HG02870 (cell line): ENCODE results near the gene TSPAN9.

ENCODE experiments used
- ATAC-seq: cut with Tn5 transposase; IDR thresholded peaks from one replicate; pipeline ENCODE4 v1.9.1; 2021; ENCODE audit warnings: mild to moderate bottlenecking, moderate library complexity; ENCODE audit not compliant: unreplicated experiment

TSPAN9 gene

DNA sequence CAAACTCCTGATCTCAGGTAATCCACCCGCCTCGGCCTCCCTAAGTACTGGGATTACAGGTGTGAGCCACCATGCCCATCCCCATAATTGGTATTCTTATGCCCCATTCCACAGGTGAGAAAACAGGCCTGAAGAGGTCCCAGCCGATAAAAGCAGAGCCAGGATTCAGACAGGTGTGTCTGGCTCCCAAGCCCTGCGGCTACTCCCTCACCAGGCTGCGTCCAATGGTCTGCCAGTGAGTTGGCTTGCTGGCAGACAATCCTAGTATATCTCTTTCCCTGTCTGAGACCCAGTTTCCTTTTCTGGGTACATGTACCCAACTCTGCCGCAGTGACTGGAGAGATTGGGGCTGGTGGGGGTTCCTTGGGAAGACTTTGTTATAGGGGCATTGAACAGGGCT, 1.9 kb upstream of the TSPAN9 start:
- ATAC-seq, result no peak

DNA sequence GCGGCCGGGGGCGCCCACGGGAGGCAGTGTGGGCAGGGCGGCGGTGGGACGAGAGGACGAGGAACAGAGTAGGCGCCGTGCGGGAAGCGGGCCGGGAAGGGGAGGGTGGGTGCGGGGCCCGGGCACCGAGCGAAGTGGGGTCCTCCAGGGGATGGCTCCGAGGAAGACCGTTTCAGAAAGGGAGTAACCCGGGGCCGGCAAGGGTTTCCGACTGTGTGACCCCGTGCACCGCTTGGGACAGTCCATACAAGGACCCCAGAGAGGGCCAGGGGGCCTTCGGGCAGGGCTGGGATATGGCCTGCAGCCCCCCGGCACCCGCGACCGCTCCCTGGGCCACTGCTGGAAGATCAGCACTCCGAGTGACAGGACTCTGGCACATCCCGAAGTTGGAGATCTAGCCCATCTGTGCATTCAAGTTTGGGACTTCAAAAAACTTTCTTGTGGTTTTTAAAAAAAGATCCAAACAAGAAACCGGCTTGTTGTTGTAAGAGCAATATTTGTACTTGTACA, 448 bp downstream of the TSPAN9 start:
- no peak for ATAC-seq

DNA sequence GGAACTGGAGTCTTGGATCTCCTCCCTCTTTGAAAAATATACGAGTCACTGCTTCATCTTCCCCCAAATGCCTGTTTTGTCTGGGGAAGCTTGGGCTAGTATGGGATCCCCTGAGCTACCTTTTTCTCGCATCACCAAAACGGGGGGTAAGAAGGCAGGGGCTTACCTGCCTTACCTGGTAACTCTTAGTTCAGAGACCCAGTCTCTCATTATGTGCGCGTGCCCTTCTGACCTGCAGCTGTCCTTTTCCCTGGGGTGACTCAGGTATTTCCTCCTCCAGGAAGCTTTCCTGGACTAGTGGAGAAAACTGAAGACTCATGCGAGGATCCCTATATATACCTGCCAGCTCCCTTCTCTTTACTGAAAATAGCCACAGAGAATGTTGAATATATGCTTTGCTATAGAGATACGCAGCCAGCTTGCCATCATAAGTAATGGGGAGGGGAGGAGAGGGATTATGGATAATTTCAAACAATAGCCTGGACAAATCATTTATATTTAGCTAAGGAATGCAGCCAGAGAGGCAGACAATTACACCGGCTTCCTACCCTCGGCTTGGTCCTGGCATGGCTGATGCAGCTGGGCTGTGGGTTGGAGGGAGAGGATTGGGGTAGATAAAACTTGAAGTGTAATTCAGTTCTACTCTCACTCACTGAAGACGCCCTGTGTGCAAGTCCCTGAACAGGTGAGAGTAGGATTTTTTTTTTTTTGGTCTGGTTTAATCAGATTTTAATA, 1.1 kb downstream of the TSPAN9 start:
- ATAC-seq, result no peak

DNA sequence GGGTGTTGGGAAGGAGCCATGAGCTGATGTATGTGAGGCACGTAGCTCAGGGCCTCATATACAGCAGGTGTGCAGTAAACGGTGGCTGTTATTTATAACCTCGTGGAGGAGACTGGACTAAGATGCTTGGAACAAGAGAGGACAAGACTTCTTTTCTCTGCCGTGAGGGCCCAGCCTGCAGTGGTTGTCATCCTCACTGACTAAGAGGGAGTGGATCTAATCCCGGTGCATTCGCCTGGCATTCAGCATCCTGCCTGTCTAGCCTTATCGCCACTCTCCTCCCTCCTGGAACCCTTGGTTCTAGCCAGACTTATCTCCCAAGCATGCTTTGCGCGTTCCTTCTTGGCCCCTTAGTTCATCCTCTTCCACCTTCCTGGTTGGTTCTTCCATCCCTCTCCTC, 3.9 kb downstream of the TSPAN9 start:
- ATAC-seq, result no peak

DNA sequence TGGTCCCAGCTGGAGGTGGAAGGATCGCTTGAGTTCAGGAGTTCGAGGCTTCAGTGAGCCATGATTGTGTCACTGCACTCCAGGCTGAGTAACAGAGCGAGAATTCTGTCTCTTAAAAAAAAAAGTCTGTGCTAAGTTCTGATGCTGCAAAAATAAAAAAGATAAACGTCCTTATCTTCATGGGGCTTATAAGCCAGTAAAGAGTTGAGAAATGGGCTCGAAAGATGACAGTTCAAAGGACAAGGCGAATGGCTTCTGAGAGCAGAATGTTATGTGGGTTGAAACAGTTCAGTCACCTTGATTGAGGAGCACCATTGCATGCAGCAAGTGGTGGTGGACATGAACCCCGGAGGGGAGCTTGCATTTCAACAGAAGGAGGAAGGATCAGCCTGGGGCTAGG, 4.7 kb downstream of the TSPAN9 start:
- no peak for ATAC-seq

DNA sequence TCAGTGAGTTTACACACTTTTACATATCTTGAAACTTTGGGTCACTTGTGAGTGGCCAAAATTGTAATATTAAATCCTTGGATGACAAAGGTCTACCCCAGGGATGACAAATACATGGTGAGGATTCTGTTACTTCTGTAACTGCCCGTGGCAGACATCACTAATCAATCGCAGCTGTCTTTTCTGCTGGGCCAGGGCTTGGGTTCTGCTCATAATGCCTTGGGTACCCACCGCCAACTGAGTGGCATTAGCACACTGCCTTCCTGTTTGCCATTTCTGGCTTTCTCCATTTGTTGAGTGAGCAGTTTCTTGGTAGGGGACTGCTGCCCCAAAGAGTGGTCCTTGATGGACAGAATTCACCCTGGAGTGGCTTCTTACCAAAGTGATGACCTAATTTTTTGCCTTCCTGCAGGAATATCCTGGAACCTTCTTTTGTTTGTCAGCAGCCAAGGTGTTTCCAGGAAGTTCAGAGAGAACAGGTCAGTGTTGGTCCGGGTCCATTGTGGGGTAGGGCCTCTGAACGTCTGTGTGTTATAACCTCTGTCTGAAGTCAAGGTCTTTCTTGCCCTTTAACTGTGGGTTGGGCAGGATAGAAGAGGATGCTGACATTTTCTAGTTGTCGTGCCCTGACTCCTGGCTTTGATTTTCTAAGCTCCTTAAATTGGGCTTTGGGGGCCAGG, 6.2 kb downstream of the TSPAN9 start:
- ATAC-seq, result no peak

DNA sequence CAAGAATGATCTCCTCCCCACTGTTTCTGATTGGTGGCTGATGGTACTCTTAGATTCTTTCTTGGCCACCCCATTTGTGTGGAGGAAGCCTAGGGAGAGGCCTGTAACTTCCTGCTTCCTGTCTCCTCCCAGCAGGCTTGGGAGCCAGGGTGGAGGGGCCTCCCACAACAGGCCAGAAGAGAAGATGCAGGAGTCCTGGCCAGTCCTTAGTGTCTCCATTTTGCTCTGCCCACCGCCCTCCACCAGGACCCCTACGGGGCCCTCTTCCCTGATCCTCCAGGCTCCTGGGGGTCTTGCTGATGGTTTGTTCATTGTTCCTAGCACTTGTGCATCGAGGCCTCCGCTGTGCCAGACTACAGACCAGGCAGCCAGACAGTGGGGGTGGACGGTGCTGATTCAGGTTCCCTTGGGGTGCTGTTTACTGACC, 6.8 kb downstream of the TSPAN9 start:
- no peak for ATAC-seq

DNA sequence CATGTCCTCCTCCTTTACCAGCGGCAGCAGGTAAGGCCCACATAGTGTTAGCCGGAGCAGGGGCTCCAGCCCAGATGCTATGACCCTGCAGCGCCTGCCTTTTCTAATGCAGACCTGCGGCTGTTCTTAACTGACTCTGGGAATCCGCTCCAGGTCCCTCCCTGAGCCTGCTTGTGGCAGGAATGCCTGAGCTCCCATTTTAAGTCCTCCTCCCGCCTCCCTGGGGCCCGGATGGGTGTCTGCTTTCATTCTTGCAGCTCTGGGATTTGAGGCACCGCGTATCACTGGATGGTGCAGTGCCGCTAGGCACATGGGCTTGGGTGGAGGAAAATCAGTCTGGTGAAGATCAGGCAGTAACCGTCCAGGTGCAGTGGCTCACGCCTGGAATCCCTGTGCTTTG, 7.6 kb downstream of the TSPAN9 start:
- no peak for ATAC-seq

DNA sequence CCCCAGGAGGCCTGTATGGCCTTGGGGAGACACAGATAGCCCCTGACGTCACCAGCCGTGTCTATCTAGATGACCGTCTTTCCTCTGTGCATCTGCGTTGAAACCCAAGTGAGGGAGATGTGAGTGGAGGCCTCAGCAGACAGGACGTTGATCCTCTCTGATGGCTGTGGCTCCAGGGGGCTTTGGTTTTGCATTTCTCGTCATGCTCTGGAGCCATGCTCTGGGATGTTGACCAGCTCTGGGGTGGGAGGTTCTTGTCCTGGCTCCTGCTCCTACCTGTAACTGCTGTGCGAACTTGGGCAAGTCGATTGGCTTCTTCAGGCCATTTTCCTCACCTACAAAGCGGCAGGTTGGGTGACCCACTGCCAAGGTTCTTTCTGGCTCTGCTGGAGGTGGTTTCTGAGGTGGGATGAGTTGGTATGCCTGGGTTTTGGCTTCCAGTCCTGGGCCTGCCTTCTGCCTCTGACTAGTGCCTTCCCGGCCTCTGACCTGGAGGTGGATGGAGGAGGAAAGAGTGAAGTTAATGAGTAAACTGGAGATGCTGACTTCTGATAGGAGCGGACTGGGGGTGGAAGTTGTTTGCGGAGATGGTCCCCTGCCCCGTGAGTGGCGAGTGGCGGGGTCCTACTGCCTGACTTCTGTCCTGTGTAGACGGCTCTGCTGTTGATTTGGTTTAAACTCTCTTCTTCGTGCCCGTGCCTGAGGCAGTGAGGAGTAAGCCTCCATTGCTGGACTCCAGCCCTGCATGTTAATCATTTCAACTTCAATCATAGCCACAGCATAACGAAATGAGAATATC, 8.4 kb downstream of the TSPAN9 start:
- ATAC-seq, result no peak

DNA sequence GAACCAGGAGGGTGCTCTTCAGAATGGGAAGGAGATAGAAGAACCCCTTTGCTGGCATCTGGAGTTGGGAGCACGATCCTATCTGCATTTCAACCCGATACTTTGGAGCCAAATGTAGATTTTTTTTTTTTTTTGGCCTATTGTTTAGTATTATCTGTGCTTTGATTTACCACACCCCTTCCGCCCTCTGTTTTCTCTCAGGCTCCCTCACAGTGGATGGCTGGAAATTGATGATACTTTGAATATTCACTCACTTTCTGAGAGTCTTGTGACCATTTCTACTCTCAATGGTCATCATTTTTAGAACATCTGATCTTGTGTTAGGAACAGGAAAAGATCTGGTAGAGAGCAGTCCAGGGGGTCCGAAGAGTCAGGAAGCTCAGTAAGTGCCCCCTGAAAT, 9.0 kb downstream of the TSPAN9 start:
- ATAC-seq, result no peak

DNA sequence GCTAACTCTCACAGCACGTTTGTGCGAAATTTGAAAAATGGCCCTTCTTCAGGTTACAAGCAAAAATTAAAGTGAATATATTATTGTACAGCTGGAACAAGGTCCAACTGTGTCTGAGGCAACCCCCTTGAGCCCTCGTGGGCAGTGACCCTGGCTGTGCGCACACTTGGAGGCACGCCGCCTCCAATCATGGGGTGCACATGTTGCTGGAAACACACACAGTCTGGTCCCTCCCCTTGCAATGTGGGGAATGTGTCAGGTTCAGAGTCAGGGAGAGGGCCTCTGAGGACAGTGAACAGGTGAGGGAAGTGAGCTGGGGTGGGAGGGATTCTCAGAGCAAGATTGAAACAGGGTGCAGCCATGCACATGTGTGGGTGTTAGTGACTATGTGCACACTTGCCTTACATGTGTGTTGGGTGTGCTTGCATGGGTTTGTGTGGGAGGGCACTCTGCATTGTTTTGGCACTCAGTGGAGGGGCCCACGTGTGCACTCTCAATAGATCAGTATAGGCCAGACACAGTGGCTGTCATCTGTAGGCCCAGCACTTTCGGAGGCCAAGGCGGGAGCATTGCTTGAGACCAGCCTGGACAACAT, 9.6 kb downstream of the TSPAN9 start:
- ATAC-seq, result no peak

DNA sequence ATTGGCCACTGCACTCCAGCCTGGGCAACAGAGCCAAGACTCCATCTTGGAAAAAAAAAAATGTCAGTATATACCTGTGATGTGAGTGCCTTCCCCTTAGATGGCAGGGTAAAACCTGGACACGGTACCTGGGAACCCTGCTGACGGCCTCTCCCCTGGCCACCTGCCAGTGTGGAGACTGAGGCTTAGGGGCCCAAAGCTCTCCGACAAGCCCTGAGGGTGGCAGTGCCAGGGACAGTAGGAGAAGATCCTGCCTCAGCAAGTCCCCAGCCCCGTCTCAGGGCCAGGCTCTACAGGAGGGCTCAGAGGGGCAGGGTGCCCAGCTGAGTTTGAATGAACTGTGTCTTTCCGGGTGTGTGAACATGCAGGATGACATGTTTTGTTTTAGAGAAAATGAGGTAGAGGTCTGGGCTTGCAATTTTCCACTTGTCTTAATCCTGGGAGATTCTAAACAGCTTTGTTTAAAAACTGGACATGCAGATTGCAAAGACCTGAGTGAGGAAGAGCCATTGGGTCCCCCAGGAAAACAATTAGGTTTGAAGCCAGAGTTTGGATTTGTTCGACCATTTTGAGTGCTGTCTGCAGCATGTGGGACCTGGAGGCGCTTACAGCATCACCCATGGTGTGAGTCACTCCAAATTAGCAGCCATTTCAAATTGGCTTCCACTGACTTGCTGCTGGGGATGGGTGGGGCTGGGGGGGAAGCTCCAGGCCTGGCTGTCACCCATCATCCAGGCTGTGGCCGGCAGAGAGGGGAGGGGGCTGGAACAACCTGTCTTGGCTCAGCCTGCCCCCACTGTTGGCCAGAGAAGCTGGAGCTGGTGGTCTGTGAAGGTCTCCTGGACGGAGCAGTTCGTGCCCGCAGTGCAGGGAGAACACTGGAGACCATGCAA, 10.8 kb downstream of the TSPAN9 start:
- no peak for ATAC-seq

DNA sequence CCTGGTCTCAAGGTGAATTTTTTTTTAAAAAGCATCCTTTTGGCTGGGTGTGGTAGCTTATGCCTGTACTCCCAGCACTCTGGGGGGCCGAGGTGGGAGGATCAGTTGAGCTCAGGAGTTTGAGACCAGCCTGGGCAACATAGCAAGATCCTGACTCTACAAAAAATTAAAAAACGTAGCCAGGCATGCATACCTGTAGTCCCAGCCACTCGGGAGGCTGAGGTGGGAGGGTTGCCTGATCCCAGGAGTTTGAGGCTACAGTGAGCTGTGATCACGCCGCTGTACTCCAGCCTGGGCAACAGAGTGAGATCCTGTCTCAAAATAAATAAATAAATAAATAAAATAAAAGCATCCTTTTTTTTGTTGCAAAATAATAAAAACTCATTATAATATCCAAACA, 12.4 kb downstream of the TSPAN9 start:
- no peak for ATAC-seq

DNA sequence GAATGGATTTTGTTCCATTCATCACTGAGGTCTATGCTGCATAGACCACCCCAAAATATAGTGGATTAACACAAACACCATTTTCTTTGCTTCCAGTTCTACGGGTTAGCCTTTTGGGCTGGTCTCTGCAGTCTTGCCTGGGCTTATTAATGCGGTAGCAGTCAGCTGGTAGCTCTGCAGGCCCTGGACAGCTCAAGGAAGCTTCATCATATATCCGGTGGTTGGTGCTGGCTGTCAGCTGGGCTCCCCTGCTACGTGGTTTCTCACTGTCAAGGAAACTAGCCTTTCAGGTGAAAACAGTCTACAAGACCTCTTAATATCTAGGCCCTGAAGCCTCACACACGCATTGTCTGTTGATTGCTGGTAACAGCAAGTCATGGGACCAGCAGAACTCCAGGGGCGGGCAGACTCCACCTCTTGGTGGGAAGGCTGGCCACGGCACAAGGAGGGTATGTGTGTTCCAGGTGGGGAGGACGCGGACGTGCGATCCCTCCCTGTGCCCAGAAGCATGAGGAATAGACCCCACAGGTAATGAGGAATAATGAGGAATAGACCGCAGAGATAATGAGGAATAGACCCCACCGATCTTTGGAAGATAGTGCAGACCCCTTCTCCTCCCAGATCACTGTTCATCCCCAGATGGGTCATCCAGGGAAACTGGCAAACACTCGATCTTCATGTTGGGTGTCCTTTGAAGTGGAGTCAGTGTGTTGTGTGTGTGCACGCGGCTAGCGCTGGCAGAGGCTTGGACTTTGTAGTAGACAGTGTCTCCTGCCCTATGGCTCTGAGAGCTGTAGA, 13.3 kb downstream of the TSPAN9 start:
- no peak for ATAC-seq

DNA sequence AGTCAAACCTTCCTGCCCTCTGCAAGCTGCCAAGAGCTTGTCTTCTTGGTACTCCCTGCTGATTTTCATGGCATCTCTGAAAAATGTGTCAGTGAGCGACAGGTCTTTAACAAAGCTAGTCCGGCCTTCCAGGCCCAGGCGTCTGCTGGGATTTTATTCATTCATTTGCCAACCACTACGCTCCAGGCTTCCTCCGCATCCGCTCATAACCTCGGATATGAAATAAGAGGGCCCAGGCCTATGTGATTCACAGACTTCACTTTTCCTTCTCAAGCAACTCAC, 13.8 kb downstream of the TSPAN9 start:
- no peak for ATAC-seq

DNA sequence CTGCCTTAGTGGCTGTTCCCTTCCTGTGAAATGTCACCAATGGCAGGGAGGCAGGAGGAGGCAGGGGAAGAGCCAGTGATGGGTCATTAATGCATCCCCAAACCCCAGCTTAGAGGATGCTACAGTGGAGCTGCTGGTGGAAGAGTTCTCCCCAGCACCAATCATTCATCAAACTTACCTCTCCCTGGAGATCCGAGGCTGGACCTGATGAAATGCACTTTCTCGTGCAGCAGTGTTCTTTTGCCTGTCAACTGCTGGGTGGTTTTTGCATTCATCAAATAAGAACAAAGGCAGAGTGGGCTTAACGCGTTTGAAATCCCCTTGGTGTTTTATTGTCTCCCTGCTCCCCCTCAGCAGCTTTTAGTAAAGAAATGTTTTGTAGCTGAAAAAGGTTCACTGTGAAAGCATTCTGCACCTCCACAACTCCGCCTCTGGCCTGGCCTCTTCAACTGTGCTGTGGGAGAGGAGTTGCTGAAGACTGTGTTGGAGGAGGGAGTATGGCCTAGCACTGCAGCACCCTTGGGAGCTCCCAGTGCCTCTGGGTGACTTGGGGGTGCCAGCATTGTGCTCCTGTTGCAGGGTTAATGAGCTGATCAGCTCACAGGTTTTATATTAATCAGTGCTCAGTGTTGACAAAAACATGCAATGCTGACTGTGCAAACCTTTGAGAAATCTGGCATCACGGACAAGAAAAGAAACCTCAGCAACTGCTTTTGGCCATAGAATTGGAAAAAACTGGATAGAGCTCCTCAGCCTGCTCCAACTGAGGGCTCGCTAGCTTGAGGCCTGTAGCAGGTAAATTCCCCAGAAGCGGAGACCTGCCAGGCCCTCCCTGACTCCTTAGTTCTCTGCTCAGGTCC, 14.4 kb downstream of the TSPAN9 start:
- no peak for ATAC-seq

DNA sequence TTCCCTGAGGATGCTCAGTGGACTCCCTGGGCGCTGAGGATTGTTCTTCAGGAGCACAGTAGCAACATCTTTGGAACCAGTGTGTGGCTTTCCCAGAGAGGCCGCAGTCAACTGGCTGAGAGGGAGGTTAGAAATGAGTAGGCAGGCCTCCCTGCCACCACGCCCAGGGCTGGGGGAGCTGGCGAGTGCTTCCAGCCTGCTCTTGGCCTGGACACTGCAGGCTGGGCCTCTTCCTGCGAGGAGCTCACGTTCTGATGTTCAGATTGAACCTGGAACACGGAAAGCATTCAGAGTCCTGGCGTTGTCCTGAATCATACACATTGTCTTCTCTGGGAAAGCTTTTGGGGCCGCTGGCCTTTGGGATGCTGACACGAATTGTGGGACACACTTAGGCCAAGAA, 15.6 kb downstream of the TSPAN9 start:
- ATAC-seq, result no peak

DNA sequence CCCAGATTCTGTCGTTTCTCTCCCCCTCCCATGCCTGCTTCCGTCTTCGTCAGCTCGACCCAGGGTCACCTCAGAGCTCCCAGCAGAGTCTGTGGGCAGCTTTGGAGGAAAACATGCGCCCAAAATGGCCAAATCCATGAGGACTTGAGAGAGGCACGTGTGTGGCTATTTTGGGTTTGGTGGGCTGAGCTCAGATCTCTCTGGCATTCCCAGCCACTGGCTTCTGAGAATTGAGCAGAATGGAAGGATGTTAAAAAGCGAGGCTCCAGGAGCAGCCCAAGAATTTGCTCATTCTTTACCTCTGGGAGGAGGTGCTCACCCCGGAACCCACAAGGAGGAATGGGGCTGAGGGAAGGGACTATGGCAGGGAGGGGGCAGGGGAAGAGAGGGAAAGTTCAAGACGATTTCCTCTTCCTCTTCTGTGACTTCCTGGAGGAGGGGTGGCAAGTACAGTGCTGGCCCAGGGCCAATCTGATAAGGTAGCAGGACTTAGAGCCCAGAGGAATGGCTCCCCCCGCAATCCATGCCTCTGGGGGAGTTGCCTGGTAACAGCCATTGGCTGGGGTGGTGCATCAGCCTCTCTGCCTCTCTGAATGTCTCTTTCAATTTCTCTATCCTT, 20.1 kb downstream of the TSPAN9 start:
- ATAC-seq, result no peak
